ENCODE measurements around the gene CADM2. TPM values are rescaled to one million over a fixed set of nuclear protein-coding genes. Genes with fewer than 3 reads are reported as not detected.

The CADM2 gene
- total RNA-seq, 2 donors from 2014 or later: 24.1 to 29.8 TPM

GRCh38 chr3:85432081-85432480 is 473.3 kb downstream of the CADM2 start:
- Histone ChIP-seq H3K4me3 (ENCODE audit: low read length) (no peak overlapping the region), H3K9ac (ENCODE audit: extremely low read depth, low read length, poor library complexity, severe bottlenecking) (no peak overlapping the region), H3K4me1 (ENCODE audit: control insufficient read depth, insufficient read depth, low read length) (no peaks in the 10 kb centered on the region), H3K36me3 (ENCODE audit: control insufficient read depth, insufficient read depth, low read length) (no peaks in the 10 kb centered on the region), H3K27ac (ENCODE audit: low read depth, low read length) (no peak overlapping the region), H3K27me3 (ENCODE audit: control insufficient read depth, insufficient read depth, low read length, poor library complexity, severe bottlenecking) (no peaks in the 10 kb centered on the region), H3K9me3 (ENCODE audit: control insufficient read depth, low read length) (no peaks in the 10 kb centered on the region)
- Mint-ChIP-seq H3K27me3 (ENCODE audit: insufficient read depth) (no peaks in the 10 kb centered on the region), H3K4me3 (no peak overlapping the region), H3K4me1 (no peaks in the 10 kb centered on the region), H3K9me3 (no peaks in the 10 kb centered on the region), H3K36me3 (ENCODE audit: low read depth) (no peaks in the 10 kb centered on the region), H3K27ac (no peak overlapping the region)
- WGBS, 2 experiments (ENCODE audit: insufficient coverage in 1 of 2, insufficient read length in 1 of 2): 89 to 96% methylated on average over 3 to 5 of the region's 5 CpGs
- no peak for DNase-seq
- TF ChIP-seq CTCF (conservative IDR thresholded peaks at IDR 0.05): no peak

- no peak for TF ChIP-seq CTCF (conservative IDR thresholded peaks at IDR 0.05)
- Histone ChIP-seq H3K9ac (ENCODE audit: extremely low read depth, low read length, poor library complexity, severe bottlenecking) (no peak overlapping the region), H3K4me3 (ENCODE audit: low read length) (no peak overlapping the region), H3K4me1 (ENCODE audit: control insufficient read depth, insufficient read depth, low read length) (no peaks in the 10 kb centered on the region), H3K9me3 (ENCODE audit: control insufficient read depth, low read length) (no peaks in the 10 kb centered on the region), H3K27ac (ENCODE audit: low read depth, low read length) (no peak overlapping the region), H3K36me3 (ENCODE audit: control insufficient read depth, insufficient read depth, low read length) (no peaks in the 10 kb centered on the region), H3K27me3 (ENCODE audit: control insufficient read depth, insufficient read depth, low read length, poor library complexity, severe bottlenecking) (no peaks in the 10 kb centered on the region)
- Mint-ChIP-seq H3K36me3 (ENCODE audit: low read depth) (no peaks in the 10 kb centered on the region), H3K9me3 (no peaks in the 10 kb centered on the region), H3K27ac (no peak overlapping the region), H3K27me3 (ENCODE audit: insufficient read depth) (no peaks in the 10 kb centered on the region), H3K4me3 (no peak overlapping the region), H3K4me1 (no peaks in the 10 kb centered on the region)
- DNase-seq: no peak
- WGBS, 2 experiments (ENCODE audit: insufficient coverage in 1 of 2, insufficient read length in 1 of 2): 85 to 100% methylated on average over 1 to 2 of the region's 2 CpGs
Measured at GRCh38 chr3:85433319-85433718, 474.5 kb downstream of the CADM2 start.

GRCh38 chr3:85455561-85456200 is 496.9 kb downstream of the CADM2 start:
- Mint-ChIP-seq H3K36me3 (ENCODE audit: low read depth) (no peaks in the 10 kb centered on the region), H3K27me3 (ENCODE audit: insufficient read depth) (no peaks in the 10 kb centered on the region), H3K9me3 (no peaks in the 10 kb centered on the region), H3K27ac (no peak overlapping the region), H3K4me3 (no peak overlapping the region), H3K4me1 (no peaks in the 10 kb centered on the region)
- no peaks in the 10 kb centered on the region for H3K4me1 ChIP-seq (ENCODE audit: control insufficient read depth, insufficient read depth, low read length)
- no peaks in the 10 kb centered on the region for H3K9me3 ChIP-seq (ENCODE audit: control insufficient read depth, low read length)
- no peaks in the 10 kb centered on the region for H3K36me3 ChIP-seq (ENCODE audit: control insufficient read depth, insufficient read depth, low read length)
- no peaks in the 10 kb centered on the region for H3K27me3 ChIP-seq (ENCODE audit: control insufficient read depth, insufficient read depth, low read length, poor library complexity, severe bottlenecking)
- TF ChIP-seq CTCF (conservative IDR thresholded peaks at IDR 0.05): no peak
- no peak overlapping the region for H3K9ac ChIP-seq (ENCODE audit: extremely low read depth, low read length, poor library complexity, severe bottlenecking)
- no peak for DNase-seq
- H3K4me3 ChIP-seq (ENCODE audit: low read length): no peak overlapping the region
- H3K27ac ChIP-seq (ENCODE audit: low read depth, low read length): no peak overlapping the region
- WGBS, 2 experiments (ENCODE audit: insufficient coverage in 1 of 2, insufficient read length in 1 of 2): 86% methylated on average over 4 of the region's 4 CpGs; no CpG with 5 or more reads in 1 of the 2 experiments

Measured in endodermal cell (in vitro differentiated cells).